ENCODE results near the gene IL17RD. TPM values are rescaled to one million over a fixed set of nuclear protein-coding genes. Genes with fewer than 3 reads are reported as not detected.

IL17RD gene
- total RNA-seq, 2 donors from 2014 or later = 3.1 to 7.9 TPM

DNA sequence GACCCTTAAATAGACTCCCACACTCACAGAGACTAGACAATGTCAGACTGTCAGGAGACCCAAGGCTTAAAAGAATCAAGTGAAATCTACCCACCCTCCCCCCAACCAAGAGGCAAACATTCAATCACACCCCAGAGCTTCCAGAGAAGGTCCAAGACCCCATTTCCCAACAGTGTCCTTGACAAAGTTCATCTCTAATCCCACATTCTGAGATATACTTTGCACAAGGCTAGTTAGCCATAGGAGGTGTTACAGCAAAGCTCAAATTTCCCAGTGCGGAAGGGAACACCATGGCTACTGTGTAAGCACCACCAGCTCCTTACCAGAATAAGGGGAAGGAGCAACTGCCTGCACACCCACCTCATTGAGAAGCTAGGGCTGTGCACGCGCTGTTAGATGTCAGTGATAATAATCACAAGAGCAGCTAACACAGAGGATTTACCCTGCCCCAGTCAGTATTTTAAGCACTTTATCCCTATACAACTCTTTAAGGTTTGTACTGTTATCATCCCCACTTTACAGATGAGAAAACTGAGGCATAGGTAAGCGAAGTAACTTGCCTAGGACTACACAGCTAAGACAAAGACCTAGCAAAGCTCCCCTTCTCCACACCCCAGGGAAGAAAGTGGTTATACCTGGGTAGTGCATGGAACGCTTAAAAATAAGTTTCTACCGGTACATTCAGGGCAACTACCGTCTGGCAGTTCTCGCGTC, 87.4 kb downstream of the IL17RD start:
- no peak overlapping the region for H3K27ac ChIP-seq

DNA sequence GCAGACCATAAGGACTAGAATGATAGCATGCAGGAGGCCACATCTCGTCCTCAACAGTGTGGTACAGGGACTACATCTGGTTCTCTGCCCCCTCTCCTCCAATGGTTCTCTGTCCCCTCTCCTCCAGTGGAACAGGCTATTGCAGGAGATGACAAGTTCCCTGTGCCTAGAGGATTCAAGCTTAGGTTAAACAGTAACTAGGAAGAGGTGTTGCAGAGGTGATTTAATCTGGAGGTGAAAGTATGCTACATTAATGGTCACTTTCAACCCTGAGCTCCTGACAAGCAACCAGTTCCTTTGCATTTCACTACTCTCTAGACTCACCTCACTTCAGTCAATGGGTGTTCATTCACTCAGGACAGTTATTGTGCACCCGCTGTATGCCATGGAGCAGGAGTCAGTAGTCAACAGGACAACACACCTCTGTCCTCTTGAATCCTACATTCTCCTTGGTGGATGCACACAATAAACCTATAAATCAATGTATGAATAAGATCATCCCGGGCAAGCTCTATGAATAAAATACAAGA, 88.7 kb downstream of the IL17RD start:
- Histone ChIP-seq H3K36me3 (no peaks in the 10 kb centered on the region), H3K4me1 (ENCODE audit: control insufficient read depth in 1 of 2, low read depth in 2 of 2) (peaks cover 3 to 11% of the 10 kb centered on the region in 2 donors), H3K4me3 (no peak overlapping the region), H3K9me3 (no peaks in the 10 kb centered on the region), H3K27me3 (replicated peaks; ENCODE audit: insufficient read depth) (no peaks in the 10 kb centered on the region), H3K27ac (no peak overlapping the region)
- no peak for DNase-seq (ENCODE audit: low spot score)
- no peak for ATAC-seq (ENCODE audit: insufficient number of reproducible peaks, low FRiP score, low read depth)
- no peak for TF ChIP-seq CTCF (IDR thresholded peaks at IDR 0.05)

More for the DNA sequence above, 87.4 kb downstream of the IL17RD start:
- H3K4me1 ChIP-seq (ENCODE audit: control insufficient read depth in 1 of 2, low read depth in 2 of 2) = peaks cover 3 to 11% of the 10 kb centered on the region in 2 donors
- no peaks in the 10 kb centered on the region for H3K27me3 ChIP-seq (replicated peaks; ENCODE audit: insufficient read depth)
- no peaks in the 10 kb centered on the region for H3K9me3 ChIP-seq
- H3K36me3 ChIP-seq = no peaks in the 10 kb centered on the region
- no peak for TF ChIP-seq CTCF (IDR thresholded peaks at IDR 0.05)
- peak overlapping the region; percentile 97 for H3K4me3 ChIP-seq
- DNase-seq (ENCODE audit: low spot score) (no peak), ATAC-seq (ENCODE audit: insufficient number of reproducible peaks, low FRiP score, low read depth) (no peak)

- no peak for TF ChIP-seq CTCF (IDR thresholded peaks at IDR 0.05)
- H3K36me3 ChIP-seq = no peaks in the 10 kb centered on the region
- DNase-seq (ENCODE audit: low spot score) = no peak
- no peak overlapping the region for H3K27ac ChIP-seq
- no peak overlapping the region for H3K4me3 ChIP-seq
- no peaks in the 10 kb centered on the region for H3K27me3 ChIP-seq (replicated peaks; ENCODE audit: insufficient read depth)
- peaks cover 0 to 7% of the 10 kb centered on the region in 2 donors for H3K4me1 ChIP-seq (ENCODE audit: control insufficient read depth in 1 of 2, low read depth in 2 of 2)
- no peak for ATAC-seq (ENCODE audit: insufficient number of reproducible peaks, low FRiP score, low read depth)
- H3K9me3 ChIP-seq = no peaks in the 10 kb centered on the region
Observed at GRCh38 chr3:57074135-57074534, 91.0 kb downstream of the IL17RD start.

GRCh38 chr3:57073628-57074027, 91.5 kb downstream of the IL17RD start:
- no peak for TF ChIP-seq CTCF (IDR thresholded peaks at IDR 0.05)

GRCh38 chr3:57069503-57069902, 95.7 kb downstream of the IL17RD start:
- Histone ChIP-seq H3K27ac (no peak overlapping the region), H3K4me1 (ENCODE audit: control insufficient read depth in 1 of 2, low read depth in 2 of 2) (peaks cover 7 to 13% of the 10 kb centered on the region in 2 donors), H3K9me3 (no peaks in the 10 kb centered on the region), H3K4me3 (no peak overlapping the region), H3K36me3 (no peaks in the 10 kb centered on the region), H3K27me3 (replicated peaks; ENCODE audit: insufficient read depth) (no peaks in the 10 kb centered on the region)
- no peak for DNase-seq (ENCODE audit: low spot score)
- ATAC-seq (ENCODE audit: insufficient number of reproducible peaks, low FRiP score, low read depth) = no peak
- TF ChIP-seq CTCF (IDR thresholded peaks at IDR 0.05) = no peak

More at GRCh38 chr3:57073628-57074027, 91.5 kb downstream of the IL17RD start:
- Histone ChIP-seq H3K4me3 (no peak overlapping the region), H3K9me3 (no peaks in the 10 kb centered on the region), H3K27ac (no peak overlapping the region), H3K36me3 (no peaks in the 10 kb centered on the region), H3K4me1 (ENCODE audit: control insufficient read depth in 1 of 2, low read depth in 2 of 2) (peaks cover 0 to 8% of the 10 kb centered on the region in 2 donors), H3K27me3 (replicated peaks; ENCODE audit: insufficient read depth) (no peaks in the 10 kb centered on the region)
- ATAC-seq (ENCODE audit: insufficient number of reproducible peaks, low FRiP score, low read depth) (no peak), DNase-seq (ENCODE audit: low spot score) (no peak)

All from thoracic aorta (tissue), 2 donors.